ENCODE measurements around the gene AKAP11.

GRCh38 chr13:42360046-42360574 is 88.2 kb downstream of the AKAP11 start:
- TF ChIP-seq CTCF (optimal IDR thresholded peaks at IDR 0.05 in 1 of 3, IDR thresholded peaks at IDR 0.05 in 1 of 3, conservative IDR thresholded peaks at IDR 0.05 in 1 of 3; ENCODE audit: extremely low read depth in 1 of 3, insufficient read depth in 2 of 3, low read length in 3 of 3) (no peak), EZH2 (IDR thresholded peaks at IDR 0.05; ENCODE audit: low read length) (no peak)
